ENCODE measurements around the gene THYN1.

- TF ChIP-seq CTCF (IDR thresholded peaks at IDR 0.05) (no peak), POLR2A (IDR thresholded peaks at IDR 0.05) (no peak), POLR2AphosphoS5 (IDR thresholded peaks at IDR 0.05) (no peak), EP300 (IDR thresholded peaks at IDR 0.05; ENCODE audit: low read depth) (no peak)
These were observed 7.4 kb upstream of the THYN1 start for GRCh38 chr11:134260503-134260902.

All from transverse colon (tissue), 4 donors.